ENCODE results near the gene CETP. TPM values are rescaled to one million over a fixed set of nuclear protein-coding genes. Genes with fewer than 3 reads are reported as not detected.
A peak's percentile ranks its signal among the peaks of the same experiment; 100 is the strongest.

Gene CETP
- total RNA-seq, 4 donors from 2014 or later: 0.40 to 4.0 (median 1.7) TPM

DNA sequence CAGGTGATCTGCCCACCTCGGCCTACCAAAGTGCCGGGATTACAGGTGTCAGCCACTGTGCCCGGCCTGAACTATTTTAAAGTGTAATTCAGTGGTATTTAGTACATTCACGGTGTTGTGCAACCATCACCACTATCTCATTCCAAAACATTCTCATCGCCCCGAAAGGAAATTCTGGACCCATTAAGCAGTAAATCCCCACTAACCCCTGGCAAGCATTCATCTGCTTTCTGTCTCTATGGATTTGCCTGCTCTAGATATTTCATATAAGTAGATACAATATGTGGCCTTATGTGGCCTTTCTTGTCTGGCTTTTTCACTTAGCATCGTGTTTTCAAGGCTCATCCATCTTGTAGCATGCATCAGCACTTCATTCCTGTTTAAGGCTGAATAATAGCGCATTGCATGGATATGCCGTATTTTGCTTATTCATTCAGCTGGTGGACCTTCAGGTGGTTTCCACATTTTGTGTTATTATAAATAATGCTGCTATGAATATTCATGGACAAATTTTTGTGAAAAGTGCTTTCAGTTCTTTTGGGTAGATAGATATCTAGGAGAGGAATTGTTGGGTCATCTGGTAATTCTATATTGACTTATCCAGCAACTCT lies 38.2 kb upstream of the CETP start:
- no peak overlapping the region for H3K27ac ChIP-seq
- no peaks in the 10 kb centered on the region for H3K36me3 ChIP-seq
- H3K9me3 ChIP-seq: no peaks in the 10 kb centered on the region
- H3K27me3 ChIP-seq: no peaks in the 10 kb centered on the region
- 89 to 94% methylated on average over 9 of the region's 9 CpGs for WGBS, 2 donors
- peaks cover 0 to 2% of the 10 kb centered on the region in 2 donors for H3K4me1 ChIP-seq
- no peak for DNase-seq
- intact Hi-C loops (cut with DNase I): no loop called here
- TF ChIP-seq POLR2A (IDR thresholded peaks at IDR 0.05) (no peak), CTCF (IDR thresholded peaks at IDR 0.05) (no peak)
- no peak overlapping the region for H3K4me3 ChIP-seq (replicated peaks in 1 of 3)

- Histone ChIP-seq H3K27ac (no peak overlapping the region), H3K4me3 (replicated peaks in 1 of 3) (no peak overlapping the region), H3K27me3 (no peaks in the 10 kb centered on the region), H3K9me3 (no peaks in the 10 kb centered on the region), H3K4me1 (peaks cover 4 to 8% of the 10 kb centered on the region in 2 donors), H3K36me3 (no peaks in the 10 kb centered on the region)
- WGBS, 2 donors: 63 to 71% methylated on average over 2 of the region's 2 CpGs
- intact Hi-C loops (cut with DNase I): no loop called here
- TF ChIP-seq CTCF (IDR thresholded peaks at IDR 0.05) (no peak), POLR2A (IDR thresholded peaks at IDR 0.05) (no peak)
- no peak for DNase-seq
Observed at GRCh38 chr16:56927471-56927870, 34.3 kb upstream of the CETP start.

- Histone ChIP-seq H3K27ac (no peak overlapping the region), H3K4me3 (replicated peaks in 1 of 3) (no peak overlapping the region), H3K27me3 (no peaks in the 10 kb centered on the region), H3K9me3 (no peaks in the 10 kb centered on the region), H3K4me1 (peaks cover 8 to 11% of the 10 kb centered on the region in 2 donors), H3K36me3 (no peaks in the 10 kb centered on the region)
- WGBS, 2 donors: 96 to 100% methylated on average over 4 of the region's 4 CpGs
- TF ChIP-seq POLR2A (IDR thresholded peaks at IDR 0.05) (no peak), CTCF (IDR thresholded peaks at IDR 0.05) (no peak)
- no peak for DNase-seq
- intact Hi-C loops (cut with DNase I): no loop called here
Observed at GRCh38 chr16:56929639-56930038, 32.1 kb upstream of the CETP start.

DNA sequence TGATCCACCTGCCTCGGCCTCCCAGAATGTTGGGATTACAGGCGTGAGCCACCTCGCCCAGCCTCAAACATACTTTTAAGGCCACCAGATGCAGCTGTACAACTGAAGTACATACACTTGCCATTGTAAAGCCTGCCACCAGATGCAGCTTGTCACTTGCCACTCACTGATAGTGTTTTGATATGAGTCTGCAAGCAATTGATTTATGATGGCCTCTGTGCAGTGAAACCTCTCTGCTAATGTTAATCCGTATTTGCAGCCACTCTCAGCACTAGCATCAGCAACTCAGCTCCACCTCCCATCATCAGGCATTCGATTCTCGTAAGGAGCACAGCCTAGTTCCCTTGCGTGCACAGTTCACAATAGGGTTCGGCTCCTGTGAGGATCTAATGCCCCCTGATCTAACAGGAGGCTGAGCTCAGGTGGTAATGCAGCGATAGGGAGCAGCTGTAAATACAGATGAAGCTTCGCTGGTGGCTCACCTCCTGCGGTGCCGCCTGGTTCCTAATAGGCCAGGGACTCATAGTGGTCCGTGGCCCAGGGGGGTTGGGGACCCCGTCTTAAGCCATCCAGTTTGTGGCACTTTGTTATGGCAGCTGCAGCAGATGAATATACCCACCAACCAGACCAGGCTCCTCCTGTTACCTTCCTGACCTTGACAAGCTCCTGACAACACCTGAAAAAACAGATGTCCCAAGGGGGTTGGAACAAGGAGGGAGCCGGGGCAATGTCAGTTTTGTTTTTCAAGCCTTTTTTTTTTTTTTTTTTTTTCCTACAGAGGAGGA lies 31.1 kb upstream of the CETP start:
- WGBS, 2 donors: 90 to 94% methylated on average over 14 to 15 of the region's 15 CpGs
- TF ChIP-seq POLR2A (IDR thresholded peaks at IDR 0.05): no peak
- no peak for TF ChIP-seq CTCF (IDR thresholded peaks at IDR 0.05)
- intact Hi-C loops (cut with DNase I): no loop called here

More for the DNA sequence above, 31.1 kb upstream of the CETP start:
- Histone ChIP-seq H3K4me1 (peaks cover 18% of the 10 kb centered on the region in 2 donors), H3K36me3 (peaks cover 5 to 9% of the 10 kb centered on the region in 2 donors), H3K4me3 (replicated peaks in 1 of 3) (no peak overlapping the region), H3K27ac (peak overlapping the region in 2 of 3 donors; percentile 96 to 100), H3K27me3 (no peaks in the 10 kb centered on the region), H3K9me3 (no peaks in the 10 kb centered on the region)
- DNase-seq: no peak

Data from thyroid gland (tissue), 4 donors.